ENCODE measurements around the gene IL1RAPL1. TPM values are rescaled to one million over a fixed set of nuclear protein-coding genes. Genes with fewer than 3 reads are reported as not detected.

Gene IL1RAPL1
- polyA plus RNA-seq, 1 donor from 2014 or later = not detected

DNA sequence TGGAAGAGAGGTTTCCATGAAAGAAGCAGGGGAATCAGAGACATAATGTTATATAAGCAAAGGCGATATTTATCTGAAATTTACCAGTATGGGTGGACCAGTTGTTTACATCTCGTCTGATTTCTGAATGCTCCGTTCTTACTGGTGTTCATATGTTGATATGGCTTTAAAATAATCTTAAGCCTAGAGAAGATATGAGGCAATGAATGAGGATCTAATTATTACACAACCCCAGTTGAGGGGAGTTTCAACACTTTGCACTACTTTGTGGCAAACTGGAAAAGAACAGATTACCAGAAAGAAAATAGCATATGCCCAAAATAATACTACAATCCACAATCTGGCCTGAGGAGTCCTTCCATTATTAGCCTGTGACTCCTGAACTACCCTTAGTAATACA is 1364.8 kb downstream of the IL1RAPL1 start:
- H3K9me2 ChIP-seq (ENCODE audit: insufficient read depth, low read length) = no peaks in the 10 kb centered on the region
- H3K36me3 ChIP-seq (ENCODE audit: insufficient read depth, low read length) = no peaks in the 10 kb centered on the region
- no peak overlapping the region for H3K4me2 ChIP-seq (ENCODE audit: low read length)
- TF ChIP-seq MXI1 (conservative IDR thresholded peaks at IDR 0.05; ENCODE audit: poor library complexity, severe bottlenecking) (no peak), POLR2AphosphoS5 (IDR thresholded peaks at IDR 0.05) (no peak), TAF1 (IDR thresholded peaks at IDR 0.05; ENCODE audit: low read depth) (no peak), EZH2 (IDR thresholded peaks at IDR 0.05; ENCODE audit: borderline replicate concordance, insufficient read depth, low read length, poor library complexity, severe bottlenecking) (no peak), RAD21 (conservative IDR thresholded peaks at IDR 0.05) (no peak), EP300 (conservative IDR thresholded peaks at IDR 0.05; ENCODE audit: poor library complexity, severe bottlenecking) (no peak), SMC3 (conservative IDR thresholded peaks at IDR 0.05; ENCODE audit: poor library complexity) (no peak), REST (IDR thresholded peaks at IDR 0.05; ENCODE audit: borderline replicate concordance) (no peak)
- TF ChIP-seq, protein P1, sequence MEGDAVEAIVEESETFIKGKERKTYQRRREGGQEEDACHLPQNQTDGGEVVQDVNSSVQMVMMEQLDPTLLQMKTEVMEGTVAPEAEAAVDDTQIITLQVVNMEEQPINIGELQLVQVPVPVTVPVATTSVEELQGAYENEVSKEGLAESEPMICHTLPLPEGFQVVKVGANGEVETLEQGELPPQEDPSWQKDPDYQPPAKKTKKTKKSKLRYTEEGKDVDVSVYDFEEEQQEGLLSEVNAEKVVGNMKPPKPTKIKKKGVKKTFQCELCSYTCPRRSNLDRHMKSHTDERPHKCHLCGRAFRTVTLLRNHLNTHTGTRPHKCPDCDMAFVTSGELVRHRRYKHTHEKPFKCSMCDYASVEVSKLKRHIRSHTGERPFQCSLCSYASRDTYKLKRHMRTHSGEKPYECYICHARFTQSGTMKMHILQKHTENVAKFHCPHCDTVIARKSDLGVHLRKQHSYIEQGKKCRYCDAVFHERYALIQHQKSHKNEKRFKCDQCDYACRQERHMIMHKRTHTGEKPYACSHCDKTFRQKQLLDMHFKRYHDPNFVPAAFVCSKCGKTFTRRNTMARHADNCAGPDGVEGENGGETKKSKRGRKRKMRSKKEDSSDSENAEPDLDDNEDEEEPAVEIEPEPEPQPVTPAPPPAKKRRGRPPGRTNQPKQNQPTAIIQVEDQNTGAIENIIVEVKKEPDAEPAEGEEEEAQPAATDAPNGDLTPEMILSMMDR (IDR thresholded peaks at IDR 0.05; ENCODE audit: poor library complexity, severe bottlenecking) = no peak
- H3K27me3 ChIP-seq (ENCODE audit: insufficient read depth, low read depth, low read length) = no peaks in the 10 kb centered on the region
- no peak overlapping the region for H3K9ac ChIP-seq (ENCODE audit: low read length)
- H3K27ac ChIP-seq (ENCODE audit: low read length) = no peak overlapping the region
- no peaks in the 10 kb centered on the region for H3K9me3 ChIP-seq (ENCODE audit: low read length)
- no peaks in the 10 kb centered on the region for H3F3A ChIP-seq (ENCODE audit: insufficient read depth, low read length, poor library complexity, severe bottlenecking)
- H3K79me2 ChIP-seq (replicated peaks; ENCODE audit: insufficient read depth, low read length) = no peaks in the 10 kb centered on the region
- no peak overlapping the region for H3K4me3 ChIP-seq (ENCODE audit: low read length)
- H4K20me1 ChIP-seq (ENCODE audit: insufficient read depth) = no peaks in the 10 kb centered on the region
- H2AFZ ChIP-seq (ENCODE audit: low read depth, low read length) = no peak overlapping the region

- no peak overlapping the region for H3K4me3 ChIP-seq (ENCODE audit: low read length)
- no peaks in the 10 kb centered on the region for H3K9me2 ChIP-seq (ENCODE audit: insufficient read depth, low read length)
- no peaks in the 10 kb centered on the region for H3K36me3 ChIP-seq (ENCODE audit: insufficient read depth, low read length)
- no peak overlapping the region for H3K4me2 ChIP-seq (ENCODE audit: low read length)
- no peaks in the 10 kb centered on the region for H3F3A ChIP-seq (ENCODE audit: insufficient read depth, low read length, poor library complexity, severe bottlenecking)
- H3K27me3 ChIP-seq (ENCODE audit: insufficient read depth, low read depth, low read length) = no peaks in the 10 kb centered on the region
- H3K9me3 ChIP-seq (ENCODE audit: low read length) = no peaks in the 10 kb centered on the region
- TF ChIP-seq EP300 (conservative IDR thresholded peaks at IDR 0.05; ENCODE audit: poor library complexity, severe bottlenecking) (no peak), RAD21 (conservative IDR thresholded peaks at IDR 0.05) (no peak), SMC3 (conservative IDR thresholded peaks at IDR 0.05; ENCODE audit: poor library complexity) (no peak), REST (IDR thresholded peaks at IDR 0.05; ENCODE audit: borderline replicate concordance) (no peak), POLR2AphosphoS5 (IDR thresholded peaks at IDR 0.05) (no peak), TAF1 (IDR thresholded peaks at IDR 0.05; ENCODE audit: low read depth) (no peak)
- TF ChIP-seq, protein P1 (IDR thresholded peaks at IDR 0.05; ENCODE audit: poor library complexity, severe bottlenecking) = no peak
- no peak overlapping the region for H3K9ac ChIP-seq (ENCODE audit: low read length)
- no peak overlapping the region for H3K27ac ChIP-seq (ENCODE audit: low read length)
- no peak overlapping the region for H2AFZ ChIP-seq (ENCODE audit: low read depth, low read length)
- no peaks in the 10 kb centered on the region for H4K20me1 ChIP-seq (ENCODE audit: insufficient read depth)
- H3K79me2 ChIP-seq (replicated peaks; ENCODE audit: insufficient read depth, low read length) = no peaks in the 10 kb centered on the region
Observed at GRCh38 chrX:29962061-29962460, 1374.8 kb downstream of the IL1RAPL1 start.
